Measurements from ENCODE around the gene WIPF2.

DNA sequence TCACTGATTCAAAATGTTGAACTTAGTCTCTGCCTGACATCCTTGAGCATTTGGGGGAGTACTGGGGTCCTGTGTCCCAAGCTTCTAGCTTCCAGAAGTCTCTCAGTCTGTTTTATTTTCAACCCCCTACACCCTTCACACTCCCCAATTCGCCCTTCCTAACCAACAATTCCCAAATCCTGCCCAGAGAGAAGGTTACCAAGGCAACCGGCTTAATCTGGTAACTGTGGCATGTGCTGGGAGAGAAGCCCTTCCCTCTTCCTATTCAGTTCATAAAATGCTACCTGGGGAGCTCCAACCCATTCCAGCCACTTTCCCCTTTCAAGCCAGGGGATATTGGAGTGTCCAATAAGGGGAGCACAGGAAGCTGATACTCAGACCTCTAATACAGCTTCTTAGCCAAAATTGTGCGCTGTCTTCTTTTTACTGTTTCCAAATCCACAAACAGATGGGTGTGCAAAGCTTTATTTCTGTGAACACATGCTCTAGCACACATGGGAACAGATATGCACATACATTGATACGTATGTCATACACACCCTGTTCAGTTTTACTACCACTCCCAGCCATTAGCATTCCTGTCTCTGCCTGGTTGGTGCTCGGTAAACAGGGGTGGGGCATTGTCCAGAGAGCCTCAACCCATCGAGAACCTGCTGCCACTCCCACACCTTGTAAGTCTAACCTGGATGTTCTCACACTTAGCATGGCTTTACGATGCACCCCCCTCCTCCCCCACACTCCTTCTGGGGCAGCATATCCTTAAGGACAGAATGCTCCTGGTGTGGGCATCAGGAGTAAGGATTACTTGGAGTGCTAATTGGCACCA is 43.0 kb upstream of the WIPF2 start:
- TF ChIP-seq CREB1 (CRISPR knock-in tag; IDR thresholded peaks at IDR 0.05) (no peak), FOXJ3 (CRISPR knock-in tag; IDR thresholded peaks at IDR 0.05; ENCODE audit: borderline replicate concordance) (no peak)
- TF ChIP-seq, protein P1, sequence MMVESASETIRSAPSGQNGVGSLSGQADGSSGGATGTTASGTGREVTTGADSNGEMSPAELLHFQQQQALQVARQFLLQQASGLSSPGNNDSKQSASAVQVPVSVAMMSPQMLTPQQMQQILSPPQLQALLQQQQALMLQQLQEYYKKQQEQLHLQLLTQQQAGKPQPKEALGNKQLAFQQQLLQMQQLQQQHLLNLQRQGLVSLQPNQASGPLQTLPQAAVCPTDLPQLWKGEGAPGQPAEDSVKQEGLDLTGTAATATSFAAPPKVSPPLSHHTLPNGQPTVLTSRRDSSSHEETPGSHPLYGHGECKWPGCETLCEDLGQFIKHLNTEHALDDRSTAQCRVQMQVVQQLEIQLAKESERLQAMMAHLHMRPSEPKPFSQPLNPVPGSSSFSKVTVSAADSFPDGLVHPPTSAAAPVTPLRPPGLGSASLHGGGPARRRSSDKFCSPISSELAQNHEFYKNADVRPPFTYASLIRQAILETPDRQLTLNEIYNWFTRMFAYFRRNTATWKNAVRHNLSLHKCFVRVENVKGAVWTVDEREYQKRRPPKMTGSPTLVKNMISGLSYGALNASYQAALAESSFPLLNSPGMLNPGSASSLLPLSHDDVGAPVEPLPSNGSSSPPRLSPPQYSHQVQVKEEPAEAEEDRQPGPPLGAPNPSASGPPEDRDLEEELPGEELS (CRISPR knock-in tag; IDR thresholded peaks at IDR 0.05), result no peak

Measured in WTC11 (cell line).